K562 (cell line): Measurements from ENCODE around the gene HSD17B8. TPM values are rescaled to one million over a fixed set of nuclear protein-coding genes. Genes with fewer than 3 reads are reported as not detected.

ENCODE experiments used
- ARNT ChIP-seq, 2 experiments: fragments of 450-650 bp; IDR thresholded peaks; 2 replicates each; pipeline ENCODE4 v1.6.1; 2016; ENCODE audit warnings: mild to moderate bottlenecking in 1 of 2
- CHD1 ChIP-seq: fragments of 200-600 bp; sonication (generic); IDR thresholded peaks from one replicate; pipeline ENCODE4 v1.6.1; 2012; ENCODE audit warnings: mild to moderate bottlenecking, moderate library complexity, low read length, inconsistent platforms
- CTCFL ChIP-seq: IDR thresholded peaks from 2 replicates; pipeline ENCODE4 v1.6.1; 2011; ENCODE audit warnings: borderline replicate concordance, low read depth, mild to moderate bottlenecking, moderate library complexity, low read length; ENCODE audit not compliant: insufficient read depth, poor library complexity, severe bottlenecking
- CXXC5 ChIP-seq: fragments of 250-450 bp; sonication (Bioruptor Pico); IDR thresholded peaks from 2 replicates; pipeline ENCODE4 v1.8.0; 2022; ENCODE audit warnings: inconsistent platforms, mild to moderate bottlenecking, moderate library complexity
- ETV5 ChIP-seq: sonication (generic); formaldehyde crosslinking; IDR thresholded peaks from 2 replicates; pipeline ENCODE4 v1.4.0; 2020; ENCODE audit warnings: low read depth, mild to moderate bottlenecking, missing genetic modification reagents
- FOS ChIP-seq: IDR thresholded peaks from 3 replicates; pipeline ENCODE4 v1.6.1; 2011; ENCODE audit not compliant: insufficient read length; ENCODE audit errors: extremely low read depth
- GABPB2 ChIP-seq: fragments of 250-450 bp; sonication (Bioruptor Pico); conservative IDR thresholded peaks from 2 replicates; pipeline ENCODE4 v1.5.1; 2021; ENCODE audit warnings: mild to moderate bottlenecking
- ILK ChIP-seq: fragments of 450-650 bp; IDR thresholded peaks from 2 replicates; pipeline ENCODE4 v1.6.1; 2016; ENCODE audit warnings: missing genetic modification characterization, low read depth, mild to moderate bottlenecking, missing compliant biosample characterization, moderate library complexity, borderline replicate concordance
- L3MBTL2 ChIP-seq: fragments of 450-650 bp; IDR thresholded peaks from 2 replicates; pipeline ENCODE4 v1.6.1; 2016; ENCODE audit warnings: mild to moderate bottlenecking, moderate library complexity
- MAFK ChIP-seq: IDR thresholded peaks from 2 replicates; pipeline ENCODE4 v1.6.1; 2011; ENCODE audit warnings: low read length, improper control_type of control experiment
- MITF ChIP-seq: IDR thresholded peaks from 2 replicates; pipeline ENCODE4 v1.6.1; 2014; ENCODE audit warnings: antibody characterized with exemption
- SIRT6 ChIP-seq: IDR thresholded peaks from one replicate; pipeline ENCODE4 v1.6.1; 2012; ENCODE audit warnings: low read depth, mild to moderate bottlenecking, control low read depth, inconsistent platforms, low read length, moderate library complexity
- TFAM ChIP-seq: fragments of 250-450 bp; sonication (Bioruptor Pico); conservative IDR thresholded peaks from 2 replicates; pipeline ENCODE4 v1.5.0; 2021; ENCODE audit warnings: mild to moderate bottlenecking, moderate library complexity
- TFAP4 ChIP-seq: sonication (generic); formaldehyde crosslinking; IDR thresholded peaks from 2 replicates; pipeline ENCODE4 v1.8.0; 2022; ENCODE audit warnings: missing genetic modification reagents, mild to moderate bottlenecking, moderate library complexity, borderline replicate concordance
- YY1 ChIP-seq, 3 experiments: IDR thresholded peaks; 2 replicates each; pipeline ENCODE4 v1.6.1; 2011; ENCODE audit warnings: low read length in 2 of 3, mild to moderate bottlenecking in 2 of 3, moderate library complexity in 2 of 3, borderline replicate concordance in 1 of 3, control low read depth in 1 of 3, low read depth in 1 of 3; ENCODE audit not compliant: insufficient read depth in 3 of 3, insufficient replicate concordance in 2 of 3, control insufficient read depth in 1 of 3, insufficient read length in 1 of 3; ENCODE audit errors: extremely low read depth in 1 of 3
- ZBTB7A ChIP-seq: IDR thresholded peaks from 2 replicates; pipeline ENCODE4 v1.6.1; 2011; ENCODE audit warnings: low read depth, mild to moderate bottlenecking, low read length, moderate library complexity, borderline replicate concordance; ENCODE audit not compliant: control insufficient read depth
- ZBTB8A ChIP-seq: fragments of 450-650 bp; IDR thresholded peaks from 2 replicates; pipeline ENCODE4 v1.6.1; 2018; ENCODE audit warnings: mild to moderate bottlenecking, moderate library complexity; ENCODE audit not compliant: partially characterized antibody
- ZFX ChIP-seq: sonication (generic); formaldehyde crosslinking; IDR thresholded peaks from 2 replicates; pipeline ENCODE4 v1.8.0; 2022; ENCODE audit warnings: mild to moderate bottlenecking, missing genetic modification reagents, moderate library complexity
- ZNF165 ChIP-seq: fragments of 250-450 bp; sonication (Bioruptor Pico); IDR thresholded peaks from 2 replicates; pipeline ENCODE4 v1.4.0; 2020; ENCODE audit warnings: borderline replicate concordance
- ZNF77 ChIP-seq: fragments of 250-450 bp; sonication (Bioruptor Pico); IDR thresholded peaks from 2 replicates; pipeline ENCODE4 v1.5.0; 2020
- ZNF780A ChIP-seq: fragments of 250-450 bp; sonication (Bioruptor Pico); IDR thresholded peaks from 2 replicates; pipeline ENCODE4 v1.5.0; 2021; ENCODE audit warnings: mild to moderate bottlenecking
- polyA plus RNA-seq, 8 experiments: library from polyadenylated mRNA; depleted of rRNA in 4 of 8; stranded (reverse) in 5 of 8; unstranded in 3 of 8; fragments of >200 nt; fragmentation: Nextera tagmentation in 2 of 8; fragmentation: Illumina TruSeq in 1 of 8; extraction: Ambion mirVana in 2 of 8; extraction: Trizol in 1 of 8; gene quantifications; 2 replicates each; pipeline versions ENCODE4 v1.2.1 to v1.2.3, GENCODE V29; 2011 to 2014; ENCODE audit warnings: inconsistent platforms in 1 of 8, missing spikeins in 1 of 8
- total RNA-seq, 7 experiments: library from RNA; depleted of rRNA in 6 of 7; stranded (reverse); fragments of >200 nt in 6 of 7; fragmentation: Illumina TruSeq in 2 of 7; extraction: Trizol in 2 of 7; gene quantifications; 2 replicates each; pipeline versions ENCODE4 v1.2.1 to v1.2.3, GENCODE V29; 2011 to 2021; ENCODE audit warnings: low replicate concordance in 1 of 7

HSD17B8 gene
- total and polyA plus RNA-seq, 9 of the 15 experiments (the other 6 are each of a cell fraction or from before 2014, with no cell fraction given), result 3.7 to 35.2 (median 14.2) TPM

- peak; percentile 42 for TF ChIP-seq TFAP4 (CRISPR knock-in tag)
- TF ChIP-seq ZNF780A, result no peak; the same call in 1 of the 2 replicates
- no peak for TF ChIP-seq SIRT6
- peak; percentile 5 for TF ChIP-seq CTCFL
- TF ChIP-seq ILK (tag), result no peak
- TF ChIP-seq YY1 (IDR thresholded peaks at IDR 0.05; ENCODE audit: borderline replicate concordance in 1 of 3, control insufficient read depth in 1 of 3, extremely low read depth in 1 of 3, insufficient read depth in 3 of 3, insufficient read length in 1 of 3, insufficient replicate concordance in 2 of 3, low read depth in 1 of 3, low read length in 2 of 3), result peak; percentile 52 to 91 (median 83)
- no peak for TF ChIP-seq ZBTB8A
- peak; percentile 43; the same call in 1 of the 2 replicates for TF ChIP-seq L3MBTL2
- no peak for TF ChIP-seq ARNT (IDR thresholded peaks at IDR 0.05)
- no peak for TF ChIP-seq ZNF165
- TF ChIP-seq FOS, result peak; percentile 80
- TF ChIP-seq ZNF77, result 0 out of 2 replicates have a peak, but pooled peaks have one; percentile 49
- TF ChIP-seq GABPB2 (CRISPR knock-in tag), result 0 out of 2 replicates have a peak, but pooled peaks have one; percentile 18
- TF ChIP-seq MITF, result no peak
- 0 out of 2 replicates have a peak, but pooled peaks have one; percentile 36 for TF ChIP-seq ZBTB7A
- no peak for TF ChIP-seq MAFK
- no peak for TF ChIP-seq ETV5 (CRISPR knock-in tag)
- TF ChIP-seq CXXC5 (CRISPR knock-in tag), result peak; percentile 63
- TF ChIP-seq CHD1, result peak; percentile 38
- no peak for TF ChIP-seq TFAM (CRISPR knock-in tag)
- peak; percentile 49; the same call in 1 of the 2 replicates for TF ChIP-seq ZFX (CRISPR knock-in tag)
Measured at GRCh38 chr6:33204415-33205190, at the start of gene HSD17B8 (continued).
